GM12865 (cell line): Measurements from ENCODE around the gene PIK3C2G.

ENCODE experiments used
- DNase-seq: peaks from one replicate; pipeline ENCODE4 v3.0.0; 2010; ENCODE audit warnings: low read depth
- H3K4me3 ChIP-seq: 2 replicates; pipeline ENCODE4 v1.5.1; 2011; ENCODE audit warnings: mild to moderate bottlenecking, low read depth, low read length, control low read depth
- CTCF ChIP-seq: IDR thresholded peaks from 2 replicates; pipeline ENCODE4 v1.5.1; 2011; ENCODE audit warnings: low read length, control low read depth, low read depth, inconsistent platforms; ENCODE audit not compliant: insufficient read depth; ENCODE audit errors: missing control alignments

Gene PIK3C2G

DNA sequence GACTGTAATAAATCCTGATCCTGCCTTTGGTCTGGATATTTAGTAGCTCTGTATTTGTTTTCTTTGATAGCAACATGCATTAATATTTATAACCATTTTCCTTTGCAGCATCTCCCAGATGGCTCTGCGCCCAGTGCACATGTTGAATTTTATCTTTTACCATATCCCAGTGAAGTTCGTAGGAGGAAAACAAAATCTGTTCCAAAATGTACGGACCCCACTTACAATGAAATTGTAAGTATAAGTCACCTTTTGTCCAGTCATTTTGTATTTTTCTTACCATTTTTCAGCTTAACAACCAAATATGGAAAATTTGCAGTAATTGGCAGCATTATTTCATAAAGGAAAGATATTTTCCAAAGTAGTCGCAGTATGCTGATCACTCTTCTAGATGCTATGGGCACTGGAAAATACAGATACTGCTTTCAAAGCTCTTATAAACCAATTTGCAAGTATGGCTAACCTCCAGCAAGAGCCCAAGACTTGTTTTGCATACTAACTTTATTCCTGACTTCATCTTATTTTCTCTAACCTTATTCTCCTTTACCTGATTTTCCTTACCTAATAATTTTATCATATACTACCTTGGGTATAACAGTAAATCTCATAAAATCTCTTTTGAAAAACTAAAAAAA lies 379.1 kb downstream of the PIK3C2G start:
- H3K4me3 ChIP-seq, result no peak overlapping the region
- no peak for DNase-seq
- no peak for TF ChIP-seq CTCF

- no peak for DNase-seq
- no peak for TF ChIP-seq CTCF
- no peak overlapping the region for H3K4me3 ChIP-seq
These were observed 382.4 kb downstream of the PIK3C2G start for GRCh38 chr12:18643681-18644080.

GRCh38 chr12:18644564-18644963 lies 383.2 kb downstream of the PIK3C2G start:
- no peak for TF ChIP-seq CTCF
- no peak overlapping the region for H3K4me3 ChIP-seq
- DNase-seq, result no peak

DNA sequence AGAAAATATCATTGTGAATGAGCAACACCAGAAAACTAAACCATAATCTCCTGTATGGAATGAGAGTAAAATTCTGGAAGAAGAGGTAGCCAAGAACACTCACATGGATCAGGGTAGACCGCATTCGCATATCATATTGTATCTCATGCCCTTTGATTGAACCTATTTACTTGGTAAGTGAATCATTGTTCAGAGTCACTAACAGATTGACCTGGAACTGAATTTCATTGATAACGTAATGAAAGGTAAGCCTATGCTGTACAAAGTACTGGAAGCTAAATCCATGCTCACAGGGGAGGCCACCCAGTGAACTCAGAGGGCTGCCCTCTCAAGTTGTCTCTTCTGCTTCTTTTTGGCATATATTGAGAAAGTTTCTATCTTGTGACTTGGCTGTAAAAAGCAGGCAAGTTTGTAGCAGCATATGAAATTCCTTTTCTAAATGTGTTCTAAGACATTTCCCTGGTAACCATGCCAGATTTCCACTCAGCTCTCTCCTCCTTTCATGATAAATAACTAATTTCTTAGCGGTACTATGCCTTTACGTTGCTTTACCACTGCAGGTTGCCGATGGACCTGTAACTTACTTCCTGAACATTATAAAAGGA lies 385.1 kb downstream of the PIK3C2G start:
- TF ChIP-seq CTCF, result no peak
- DNase-seq, result no peak
- H3K4me3 ChIP-seq, result no peak overlapping the region

GRCh38 chr12:18651525-18651924 lies 390.2 kb downstream of the PIK3C2G start:
- no peak overlapping the region for H3K4me3 ChIP-seq
- DNase-seq, result no peak
- TF ChIP-seq CTCF, result no peak

DNA sequence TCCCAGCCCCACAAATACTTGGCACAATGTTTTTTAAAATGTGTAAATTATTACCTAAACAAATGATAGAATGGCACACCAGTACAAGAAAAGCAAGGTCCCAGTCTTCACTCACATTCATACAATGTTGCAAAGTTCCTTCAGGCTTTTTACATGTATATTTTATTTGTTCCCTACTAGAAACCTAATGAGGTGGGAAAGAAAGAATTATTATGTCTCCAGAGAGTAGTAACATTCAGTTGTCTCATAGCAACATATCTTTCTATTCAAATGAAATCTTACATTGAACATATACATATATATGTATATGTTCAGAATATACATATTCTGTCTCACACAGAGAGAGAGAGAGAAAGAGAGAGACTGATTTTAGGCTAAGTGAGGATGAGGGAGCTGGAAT lies 391.3 kb downstream of the PIK3C2G start:
- DNase-seq, result no peak
- no peak overlapping the region for H3K4me3 ChIP-seq
- TF ChIP-seq CTCF, result no peak

- no peak overlapping the region for H3K4me3 ChIP-seq
- no peak for TF ChIP-seq CTCF
- no peak for DNase-seq
These were observed 392.1 kb downstream of the PIK3C2G start for GRCh38 chr12:18653465-18653864.
